ENCODE measurements around the gene OR4A15.

GRCh38 chr11:55342901-55343300 is 24.9 kb upstream of the OR4A15 start, which contains the start of gene OR4A16:
- TF ChIP-seq CTCF (IDR thresholded peaks at IDR 0.05; ENCODE audit: low read length) (no peak), EZH2 (optimal IDR thresholded peaks at IDR 0.05; ENCODE audit: low read depth, low read length) (no peak), EZH2phosphoT487 (IDR thresholded peaks at IDR 0.05; ENCODE audit: low read length) (no peak)

Data from MM.1S (cell line).